GM18868 (cell line): ENCODE measurements around the gene LCAT.
"Not testable (repeated sequence)": the region's sequence is repeated elsewhere in the genome, so short reads cannot be mapped to it uniquely, and the experiment has no call there.

Source experiments
- ATAC-seq: cut with Tn5 transposase; IDR thresholded peaks from one replicate; pipeline ENCODE4 v1.9.1; 2021; ENCODE audit warnings: mild to moderate bottlenecking, moderate library complexity; ENCODE audit not compliant: unreplicated experiment

The LCAT gene

GRCh38 chr16:67915831-67916723 is 27.8 kb downstream of the LCAT start:
- ATAC-seq, result no peak

- not testable (repeated sequence) for ATAC-seq
Measured at GRCh38 chr16:67915496-67915769, 28.5 kb downstream of the LCAT start.

DNA sequence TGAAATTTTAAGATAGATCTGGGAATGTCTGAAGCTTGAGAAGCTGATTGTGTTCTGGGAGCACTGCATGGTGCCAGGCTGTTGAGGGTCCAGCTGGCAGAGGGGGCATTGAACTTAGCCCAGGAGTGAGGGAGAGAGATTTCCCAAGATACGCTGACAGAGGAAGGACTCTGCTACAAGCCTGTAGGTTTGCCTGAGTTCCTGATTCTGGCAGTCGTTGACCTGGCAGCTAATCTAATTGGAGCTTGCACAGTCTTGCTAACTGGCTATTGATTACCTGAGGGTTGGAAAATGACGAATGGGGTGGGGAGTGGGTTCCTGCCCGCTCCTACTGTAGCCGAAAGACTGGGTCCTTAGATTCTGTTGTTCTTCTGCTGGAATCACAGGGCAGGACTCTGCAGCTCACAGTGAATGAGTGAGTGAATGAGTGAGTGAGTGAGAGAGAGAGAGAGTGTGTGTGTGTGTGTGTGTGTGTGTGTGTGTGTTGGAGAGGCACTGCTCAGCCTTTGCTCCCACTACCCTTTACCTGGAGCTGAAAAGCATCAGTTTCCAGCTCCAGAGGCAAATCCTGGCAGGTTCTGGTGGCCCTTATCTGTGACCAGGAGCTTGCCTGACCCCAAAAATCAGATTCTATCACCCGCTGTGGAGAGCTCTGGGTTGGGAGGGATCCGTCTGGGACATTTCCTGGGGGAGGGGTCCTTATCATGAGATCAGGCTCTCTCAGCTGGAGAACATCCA is 29.0 kb downstream of the LCAT start:
- ATAC-seq, result no peak

GRCh38 chr16:67910158-67910557 is 33.8 kb downstream of the LCAT start:
- no peak for ATAC-seq

DNA sequence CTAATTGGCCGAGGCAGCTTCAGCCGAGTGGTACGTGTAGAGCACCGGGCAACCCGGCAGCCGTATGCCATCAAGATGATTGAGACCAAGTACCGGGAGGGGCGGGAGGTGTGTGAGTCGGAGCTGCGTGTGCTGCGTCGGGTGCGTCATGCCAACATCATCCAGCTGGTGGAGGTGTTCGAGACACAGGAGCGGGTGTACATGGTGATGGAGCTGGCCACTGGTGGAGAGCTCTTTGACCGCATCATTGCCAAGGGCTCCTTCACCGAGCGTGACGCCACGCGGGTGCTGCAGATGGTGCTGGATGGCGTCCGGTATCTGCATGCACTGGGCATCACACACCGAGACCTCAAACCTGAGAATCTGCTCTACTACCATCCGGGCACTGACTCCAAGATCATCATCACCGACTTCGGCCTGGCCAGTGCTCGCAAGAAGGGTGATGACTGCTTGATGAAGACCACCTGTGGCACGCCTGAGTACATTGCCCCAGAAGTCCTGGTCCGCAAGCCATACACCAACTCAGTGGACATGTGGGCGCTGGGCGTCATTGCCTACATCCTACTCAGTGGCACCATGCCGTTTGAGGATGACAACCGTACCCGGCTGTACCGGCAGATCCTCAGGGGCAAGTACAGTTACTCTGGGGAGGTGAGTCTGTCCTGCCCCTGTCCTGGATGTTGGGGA is 34.7 kb downstream of the LCAT start:
- ATAC-seq, result no peak

GRCh38 chr16:67907397-67908180 is 36.3 kb downstream of the LCAT start:
- no peak for ATAC-seq

DNA sequence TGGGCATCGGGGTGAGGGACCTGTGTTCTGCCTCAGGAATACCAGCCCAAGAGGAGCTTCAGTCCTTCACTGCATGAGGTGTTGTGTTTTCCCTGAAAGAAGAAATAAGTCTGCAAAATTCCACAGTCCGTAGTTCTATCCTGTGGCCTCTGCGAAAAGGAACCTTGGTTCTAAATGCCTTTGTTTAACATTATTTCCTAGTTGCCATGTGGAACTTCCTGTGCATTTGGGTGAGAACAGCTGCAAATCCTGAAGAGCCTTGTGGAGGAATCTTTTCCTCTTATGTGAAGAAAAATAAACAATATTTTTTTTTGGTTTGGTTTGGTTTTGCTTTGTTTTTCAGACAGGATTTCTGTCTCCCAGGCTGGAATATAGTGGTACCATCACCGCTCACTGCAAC is 41.1 kb downstream of the LCAT start:
- ATAC-seq, result no peak

GRCh38 chr16:67901734-67902133 is 42.2 kb downstream of the LCAT start:
- no peak for ATAC-seq

DNA sequence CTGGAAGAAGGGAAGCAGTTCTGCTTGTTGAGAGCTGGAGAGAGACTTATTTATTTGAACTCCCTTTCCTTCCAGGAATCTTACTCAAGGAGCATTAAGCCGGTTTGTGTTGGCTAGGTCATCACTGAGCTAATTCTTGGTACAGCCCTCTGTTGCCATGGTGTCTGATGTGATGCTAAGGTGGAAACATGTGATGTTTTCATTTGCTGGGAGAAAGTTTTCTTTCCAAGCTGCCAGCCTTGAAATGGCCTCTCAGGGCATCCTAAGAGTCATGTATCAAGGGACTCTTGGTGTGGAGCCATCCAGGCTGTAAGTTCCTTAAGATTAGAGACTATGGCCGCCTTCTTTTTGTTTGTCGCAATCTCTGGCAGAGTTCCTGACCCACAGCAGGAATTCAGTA is 46.7 kb downstream of the LCAT start:
- ATAC-seq, result no peak

DNA sequence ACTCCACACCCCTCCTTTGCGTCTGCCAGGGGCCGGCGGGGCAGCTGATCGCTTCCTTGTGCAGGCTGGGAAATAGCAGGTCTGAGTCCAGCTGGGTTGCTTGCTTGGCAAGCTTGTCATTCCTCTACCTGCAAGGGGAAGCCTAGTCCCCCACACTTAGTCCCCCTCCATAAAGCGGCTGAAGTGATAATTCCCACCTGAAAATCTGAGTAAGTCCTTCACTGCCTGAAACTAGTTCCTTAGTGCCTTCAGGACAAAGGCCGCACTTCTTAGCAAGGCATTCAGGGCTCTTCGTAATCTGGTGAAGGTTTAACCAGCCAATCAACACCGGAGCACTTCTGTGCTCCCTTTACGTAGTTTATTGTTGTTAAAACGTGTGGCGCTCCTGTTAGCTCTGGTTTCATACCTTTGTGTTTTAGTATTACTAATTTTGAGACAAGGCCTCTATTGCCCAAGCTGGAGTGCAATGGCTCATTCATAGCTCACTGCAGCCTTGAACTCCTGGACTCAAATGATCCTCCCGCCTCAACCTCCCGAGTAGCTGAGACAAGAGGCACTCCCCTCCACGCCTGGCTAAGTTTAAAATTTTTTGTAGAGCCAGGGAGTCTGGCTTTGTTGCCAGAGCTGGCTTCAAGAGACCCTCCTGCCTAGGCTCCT is 50.0 kb downstream of the LCAT start:
- ATAC-seq, result no peak

DNA sequence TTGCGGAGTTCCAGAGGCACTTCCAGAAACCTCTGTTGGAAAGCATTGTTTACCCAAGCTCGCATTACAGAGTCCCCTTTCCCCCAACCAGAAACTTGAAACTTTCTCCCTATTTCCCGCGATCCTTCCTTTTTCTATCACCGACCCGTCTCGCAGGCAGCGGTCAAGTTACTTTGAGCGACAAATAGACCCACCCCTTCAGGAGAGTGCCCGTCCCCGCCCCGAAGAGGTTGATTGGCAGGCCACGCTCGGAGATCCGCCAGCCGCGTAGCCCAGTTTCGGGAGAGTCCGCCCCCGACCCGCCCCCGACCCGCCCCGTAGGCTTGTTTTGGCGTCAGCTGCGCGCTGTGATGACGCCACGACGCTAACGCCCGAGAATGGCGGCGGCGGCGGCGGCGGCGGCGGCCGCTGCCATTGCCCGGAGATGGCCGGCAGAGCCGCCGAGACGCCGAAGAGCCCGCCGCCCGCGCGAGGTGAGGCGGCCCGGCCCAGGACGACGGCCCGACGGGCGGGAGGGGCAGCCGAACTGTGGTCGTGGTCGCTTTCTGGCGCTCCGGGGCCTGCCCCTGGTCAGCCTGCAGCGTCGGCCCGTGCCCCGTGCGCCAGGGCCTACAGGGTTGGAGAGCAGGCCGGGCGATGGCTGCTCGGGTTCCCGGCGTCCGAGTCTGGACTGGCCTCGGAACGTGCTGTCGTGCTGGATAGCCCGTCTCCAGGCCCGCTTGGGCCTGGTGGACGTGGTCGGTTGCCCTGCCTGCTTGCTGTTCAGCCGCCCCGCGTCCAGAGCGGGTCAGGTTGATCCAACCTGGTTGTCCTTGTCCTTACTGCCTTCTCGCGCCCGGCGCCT is 50.8 kb downstream of the LCAT start, which contains the start of gene PSKH1:
Gene PSKH1 (plus strand): TSS at position 356 of the 844 bp plus-strand sequence. CDS start 15,496 bp downstream, outside the sequence.
- peak; percentile 95 for ATAC-seq

- no peak for ATAC-seq
Measured at GRCh38 chr16:67892375-67892774, 51.5 kb downstream of the LCAT start.
